GM19455 (cell line): ENCODE data around the gene RPL9.
"Not testable (repeated sequence)": the region's sequence is repeated elsewhere in the genome, so short reads cannot be mapped to it uniquely, and the experiment has no call there.

Source experiments
- ATAC-seq: cut with Tn5 transposase; IDR thresholded peaks from one replicate; pipeline ENCODE4 v1.9.1; 2021; ENCODE audit not compliant: unreplicated experiment

RPL9 gene

DNA sequence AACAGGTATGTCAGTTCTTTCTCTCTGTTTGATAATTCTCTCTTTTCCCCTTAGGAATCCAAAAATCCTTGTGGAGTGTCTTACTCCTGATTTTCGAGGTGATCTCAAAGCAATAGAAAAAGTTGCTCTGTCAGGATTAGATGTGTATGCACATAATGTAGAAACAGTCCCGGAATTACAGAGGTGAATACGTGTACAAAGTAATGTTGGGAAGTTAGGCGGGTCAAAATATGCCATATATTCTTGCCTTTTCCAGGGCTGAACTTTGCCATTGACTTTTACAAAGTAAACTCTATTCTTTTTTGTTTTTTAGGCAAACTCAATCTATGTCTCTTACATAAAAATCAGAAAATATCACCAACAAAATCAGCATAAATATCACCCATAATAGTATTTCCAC is 8.7 kb upstream of the RPL9 start:
- no peak for ATAC-seq

DNA sequence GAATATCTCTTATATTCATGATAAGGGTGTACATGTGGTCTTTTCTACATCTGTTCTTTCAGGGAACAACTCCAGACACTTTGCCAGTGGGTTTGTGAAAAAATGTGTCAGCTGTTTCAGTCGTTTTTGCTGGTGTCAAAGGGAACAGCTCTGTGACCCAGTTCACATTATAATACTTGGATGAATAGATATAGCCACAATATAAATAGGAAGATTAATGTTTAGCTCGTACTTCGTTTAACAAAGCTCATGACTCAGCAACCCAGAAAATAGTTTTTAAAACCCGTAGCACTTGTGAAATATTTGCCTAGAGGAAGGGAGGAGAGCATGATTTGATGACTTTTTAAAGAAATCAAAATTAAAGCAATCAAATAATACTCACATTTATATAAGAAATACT is 8.0 kb upstream of the RPL9 start:
- no peak for ATAC-seq

DNA sequence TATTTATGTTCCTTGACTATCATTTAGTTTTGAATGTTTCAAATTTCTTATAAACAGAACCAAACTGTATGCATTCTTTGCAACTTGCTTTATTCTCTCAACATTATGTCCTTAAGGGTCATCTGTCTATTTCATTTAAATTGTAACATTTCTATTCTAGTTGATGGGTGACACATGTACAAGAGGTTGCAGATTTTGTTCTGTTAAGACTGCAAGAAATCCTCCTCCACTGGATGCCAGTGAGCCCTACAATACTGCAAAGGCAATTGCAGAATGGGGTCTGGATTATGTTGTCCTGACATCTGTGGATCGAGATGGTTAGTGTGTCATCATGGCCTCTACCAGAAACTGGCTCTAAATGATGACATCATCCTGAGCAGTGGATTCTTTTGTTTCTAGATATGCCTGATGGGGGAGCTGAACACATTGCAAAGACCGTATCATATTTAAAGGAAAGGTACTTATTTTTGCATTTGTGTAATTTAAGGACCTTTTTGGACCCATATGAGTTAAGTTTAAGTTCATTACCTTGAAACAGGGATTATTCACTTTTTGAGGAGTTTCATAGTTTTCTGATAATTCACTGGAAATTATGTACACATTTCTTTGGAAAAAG is 6.3 kb upstream of the RPL9 start:
- ATAC-seq, result no peak

DNA sequence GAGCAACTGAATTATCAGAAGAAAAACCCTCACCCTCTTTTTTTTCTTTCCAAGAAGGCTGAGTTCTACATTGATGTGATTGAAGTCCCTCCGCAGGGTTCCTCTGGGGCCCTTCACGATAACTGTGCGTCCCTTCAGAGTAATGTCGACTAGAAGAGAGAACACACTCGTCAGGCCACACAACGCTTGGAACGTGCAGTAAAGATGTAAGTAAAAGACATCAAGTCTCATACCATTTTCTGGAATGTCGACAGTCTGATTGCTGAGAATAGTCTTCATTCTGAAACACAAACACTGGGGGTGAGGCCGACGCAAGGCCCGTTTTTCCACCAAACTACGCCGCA is 589 bp downstream of the RPL9 start:
- ATAC-seq, result not testable (repeated sequence)

DNA sequence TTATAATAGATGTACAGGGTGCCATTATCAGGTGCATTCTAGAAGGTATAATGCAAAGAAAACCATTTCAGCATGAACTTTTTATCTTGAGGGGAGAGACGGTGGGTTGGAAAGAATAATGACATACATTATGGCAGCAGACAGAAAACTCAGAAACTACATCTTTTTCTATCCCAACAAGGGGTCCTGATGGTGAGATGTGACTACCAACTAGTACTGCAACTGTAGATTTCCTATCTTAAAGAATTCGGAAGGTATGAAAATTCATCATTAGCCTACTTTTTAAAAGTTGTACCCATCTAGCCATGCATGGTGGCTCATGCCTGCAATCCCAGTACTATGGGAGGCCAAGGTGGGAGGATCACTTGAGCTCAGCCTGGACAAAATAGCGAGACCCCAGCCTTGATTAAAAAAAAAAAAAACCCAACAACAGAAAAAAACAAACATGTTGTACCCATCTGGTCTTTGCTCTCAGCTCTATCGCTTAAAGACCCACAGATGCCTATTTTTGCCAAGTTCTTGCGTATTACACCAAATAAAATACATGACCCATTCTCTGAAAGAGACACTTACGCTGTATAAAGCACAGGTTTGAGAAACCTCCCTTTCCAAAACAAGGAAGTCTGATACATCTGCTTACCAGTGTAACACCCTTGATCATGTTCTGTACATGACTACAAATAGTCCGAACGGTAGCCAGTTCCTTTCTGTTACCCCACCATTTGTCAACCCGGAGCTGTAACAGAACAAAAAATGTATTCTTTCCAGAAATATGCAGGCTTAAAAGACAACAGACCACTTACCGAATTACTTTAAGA is 1.6 kb downstream of the RPL9 start:
- no peak for ATAC-seq

DNA sequence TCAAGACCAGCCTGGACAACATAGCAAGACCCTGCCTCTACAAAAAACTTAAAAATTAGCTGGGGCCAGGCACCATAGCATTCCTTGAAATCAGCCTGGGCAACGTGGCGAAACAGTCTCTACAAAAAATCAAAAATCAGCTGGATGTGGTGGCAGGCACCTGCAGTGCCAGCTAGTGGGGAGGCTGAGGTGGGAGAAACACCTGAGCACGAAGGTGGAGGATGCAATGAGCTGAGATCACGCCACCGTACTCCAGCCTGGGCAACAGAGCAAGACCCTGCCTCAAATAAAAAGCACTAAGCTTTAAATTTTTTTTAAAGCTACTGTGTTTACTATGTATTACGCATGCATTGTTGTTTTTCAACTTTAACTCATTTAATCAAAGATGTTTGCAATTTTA is 3.2 kb downstream of the RPL9 start:
- ATAC-seq, result no peak

DNA sequence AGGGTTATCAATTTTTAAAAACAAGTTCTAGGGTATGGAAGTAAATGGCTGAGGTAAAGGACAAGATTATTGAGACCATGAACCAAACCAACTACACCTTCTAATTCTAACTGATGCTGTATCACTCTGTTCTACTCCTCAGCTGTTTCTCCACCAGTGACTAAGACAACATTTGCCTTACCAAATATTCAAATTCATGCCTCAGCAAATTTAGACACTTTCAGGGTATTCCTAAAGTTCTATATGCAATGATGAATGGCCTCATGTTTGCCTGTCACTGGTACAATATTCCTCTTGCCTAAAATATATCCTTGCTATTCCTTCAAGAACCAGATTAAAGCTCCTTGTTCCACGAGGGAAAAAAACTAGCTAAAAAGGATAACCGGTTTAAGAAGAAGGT is 5.0 kb downstream of the RPL9 start:
- ATAC-seq, result no peak

DNA sequence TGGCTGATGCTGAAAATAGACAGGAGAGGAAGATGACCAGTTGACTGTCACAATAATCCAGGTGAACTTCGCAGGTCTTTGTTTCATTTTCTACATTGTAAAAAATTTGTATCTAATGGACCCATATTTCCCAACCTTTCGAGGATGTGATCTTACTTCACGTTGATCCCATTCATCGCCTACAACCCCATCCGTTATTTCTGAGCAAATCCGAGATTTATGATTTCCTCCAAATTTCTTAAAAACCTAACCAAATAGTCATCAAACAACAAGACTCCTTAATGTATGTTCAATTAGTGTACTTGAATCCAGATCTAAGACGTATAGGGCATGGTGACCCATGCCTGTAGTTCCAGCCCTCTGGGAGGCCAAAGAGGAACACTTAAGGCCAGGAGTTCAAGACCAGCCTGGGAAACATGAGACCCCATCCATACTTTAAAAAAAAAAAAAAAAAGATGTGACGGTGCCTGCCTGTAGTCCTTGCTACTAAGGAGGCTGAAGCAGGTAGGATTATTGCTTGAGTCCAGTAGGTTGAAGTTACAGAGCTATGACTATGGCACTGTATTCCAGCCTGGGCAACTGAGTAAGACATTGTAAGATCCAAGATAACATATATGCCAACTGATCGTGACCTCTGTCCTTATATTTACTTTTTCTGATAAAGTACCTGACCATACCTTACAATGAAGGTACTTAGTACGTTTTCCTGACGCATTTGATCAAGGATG is 5.7 kb downstream of the RPL9 start:
- no peak for ATAC-seq

DNA sequence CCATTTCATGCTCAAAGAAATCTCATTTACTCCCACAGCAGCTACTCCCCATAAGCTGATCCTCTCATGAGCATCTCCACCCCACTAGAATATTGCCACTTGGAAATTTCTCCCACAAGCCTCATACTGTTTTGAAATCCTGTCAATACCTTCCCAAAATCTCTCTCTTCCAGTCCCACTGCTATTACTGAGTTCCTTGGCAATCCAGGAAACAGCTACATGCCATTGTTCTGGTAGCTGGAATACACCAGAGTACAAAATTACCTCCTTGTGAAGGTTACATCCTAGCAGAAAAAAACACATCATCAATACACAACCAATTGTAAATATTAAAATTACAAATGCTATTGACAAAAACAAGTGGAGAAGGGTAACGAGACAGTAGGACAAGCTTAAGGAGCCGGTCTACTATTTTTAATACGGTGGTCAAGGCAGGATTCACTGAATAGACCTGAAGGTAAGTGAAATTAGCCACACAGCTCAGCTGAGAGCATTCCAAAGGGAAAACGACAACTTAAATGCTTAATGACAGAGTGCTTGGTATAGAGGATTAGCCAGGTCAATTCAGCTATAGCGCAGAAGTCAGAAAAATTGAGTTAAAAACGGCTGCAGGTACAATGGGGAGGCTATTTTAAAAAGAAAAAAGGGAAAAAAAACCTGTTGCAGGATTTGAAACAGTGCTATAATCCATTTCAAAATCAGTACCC is 6.4 kb downstream of the RPL9 start:
- ATAC-seq, result no peak

DNA sequence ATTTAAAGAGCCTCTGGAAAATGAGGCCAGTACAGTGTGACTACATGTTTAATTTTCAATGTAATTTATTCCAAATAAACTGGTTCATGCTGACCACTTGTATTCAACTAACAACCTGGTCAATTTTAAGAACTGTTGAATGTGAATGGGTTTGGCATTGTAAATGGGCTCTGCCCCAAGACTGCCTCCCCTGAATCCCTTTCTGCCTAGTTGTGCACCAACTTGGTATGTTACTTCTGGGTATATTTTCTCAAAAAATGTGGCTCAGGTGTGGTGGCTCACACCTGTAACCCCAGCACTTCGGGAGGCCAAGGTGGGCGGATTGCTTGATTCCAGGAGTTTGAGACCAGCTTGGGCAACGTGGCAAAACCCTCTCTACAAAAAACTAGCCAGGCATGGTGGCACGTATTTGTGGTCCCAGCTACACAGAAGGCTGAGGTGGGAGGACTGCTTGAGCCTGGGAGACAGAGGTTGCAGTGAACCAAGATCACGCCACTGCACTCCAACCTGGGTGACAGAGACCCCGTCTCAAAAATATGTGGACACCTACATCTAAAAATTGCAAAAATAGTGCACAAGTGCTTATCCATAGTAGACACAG is 7.2 kb downstream of the RPL9 start:
- no peak for ATAC-seq

DNA sequence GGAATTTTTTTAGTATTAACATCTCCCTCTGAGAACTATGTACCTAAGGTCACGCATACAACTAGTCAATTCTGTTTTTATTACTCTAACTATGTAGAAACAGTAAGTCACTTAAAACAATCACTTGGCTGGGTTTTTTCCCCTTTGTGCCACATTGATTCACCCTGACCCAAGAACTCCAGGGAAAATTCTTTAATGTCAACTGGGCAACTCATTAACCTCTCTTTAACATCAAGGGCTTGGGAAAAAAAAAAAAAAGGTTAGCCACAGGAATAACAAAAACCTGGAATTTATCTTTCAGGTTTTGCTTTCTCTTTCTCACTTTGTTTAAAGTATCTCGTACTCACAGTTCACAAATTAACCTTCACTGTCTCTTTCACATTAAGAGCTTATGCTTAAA is 8.1 kb downstream of the RPL9 start:
- ATAC-seq, result no peak

DNA sequence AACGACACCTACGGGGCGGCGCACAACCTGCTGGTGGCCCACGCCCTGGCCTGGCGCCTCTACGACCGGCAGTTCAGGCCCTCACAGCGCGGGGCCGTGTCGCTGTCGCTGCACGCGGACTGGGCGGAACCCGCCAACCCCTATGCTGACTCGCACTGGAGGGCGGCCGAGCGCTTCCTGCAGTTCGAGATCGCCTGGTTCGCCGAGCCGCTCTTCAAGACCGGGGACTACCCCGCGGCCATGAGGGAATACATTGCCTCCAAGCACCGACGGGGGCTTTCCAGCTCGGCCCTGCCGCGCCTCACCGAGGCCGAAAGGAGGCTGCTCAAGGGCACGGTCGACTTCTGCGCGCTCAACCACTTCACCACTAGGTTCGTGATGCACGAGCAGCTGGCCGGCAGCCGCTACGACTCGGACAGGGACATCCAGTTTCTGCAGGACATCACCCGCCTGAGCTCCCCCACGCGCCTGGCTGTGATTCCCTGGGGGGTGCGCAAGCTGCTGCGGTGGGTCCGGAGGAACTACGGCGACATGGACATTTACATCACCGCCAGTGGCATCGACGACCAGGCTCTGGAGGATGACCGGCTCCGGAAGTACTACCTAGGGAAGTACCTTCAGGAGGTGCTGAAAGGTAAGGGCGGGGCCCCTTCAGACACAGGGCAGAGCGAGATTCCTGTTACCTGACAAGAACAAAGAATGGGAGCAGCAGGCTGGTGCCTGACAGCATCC is 11.7 kb downstream of the RPL9 start:
- peak; percentile 69 for ATAC-seq

DNA sequence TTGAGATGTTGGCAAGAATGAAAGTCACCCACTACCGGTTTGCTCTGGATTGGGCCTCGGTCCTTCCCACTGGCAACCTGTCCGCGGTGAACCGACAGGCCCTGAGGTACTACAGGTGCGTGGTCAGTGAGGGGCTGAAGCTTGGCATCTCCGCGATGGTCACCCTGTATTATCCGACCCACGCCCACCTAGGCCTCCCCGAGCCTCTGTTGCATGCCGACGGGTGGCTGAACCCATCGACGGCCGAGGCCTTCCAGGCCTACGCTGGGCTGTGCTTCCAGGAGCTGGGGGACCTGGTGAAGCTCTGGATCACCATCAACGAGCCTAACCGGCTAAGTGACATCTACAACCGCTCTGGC is 12.3 kb downstream of the RPL9 start:
- no peak for ATAC-seq

DNA sequence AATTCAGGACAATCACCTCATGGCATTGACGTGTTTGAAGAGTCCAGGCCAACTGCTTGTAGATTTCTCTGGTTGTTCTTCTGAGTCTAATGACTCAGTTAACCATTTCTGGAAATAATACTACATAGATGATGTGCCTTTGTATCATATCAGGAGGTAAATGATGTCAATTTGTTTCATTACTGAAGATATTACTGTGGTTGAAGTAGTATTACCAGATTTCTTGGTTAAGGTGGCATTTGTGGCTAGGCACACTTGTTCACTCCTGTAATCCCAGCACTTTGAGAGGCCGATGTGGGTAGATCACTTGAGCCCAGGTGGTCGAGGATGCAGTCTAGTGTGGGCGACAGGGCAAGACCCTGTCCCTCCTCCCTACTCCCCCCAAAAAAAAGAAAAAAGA is 15.7 kb downstream of the RPL9 start:
- no peak for ATAC-seq

DNA sequence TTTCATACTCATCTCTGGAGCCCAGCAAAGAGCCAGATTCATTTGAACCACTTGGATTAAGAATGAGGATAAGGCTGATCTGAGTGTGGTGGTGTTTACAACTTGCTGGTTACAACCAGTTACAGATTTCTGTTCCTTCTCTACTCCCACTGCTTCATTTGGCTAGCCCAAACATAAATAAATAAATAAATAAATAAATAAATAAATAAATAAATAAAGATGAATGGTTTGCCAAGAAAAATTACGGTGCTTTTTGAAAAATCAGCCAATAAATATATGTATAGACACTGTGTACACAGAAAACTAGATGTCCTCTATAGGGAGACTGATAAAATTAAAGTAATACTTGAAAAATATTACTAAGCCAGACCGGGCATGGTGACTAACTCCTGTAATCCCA is 17.1 kb downstream of the RPL9 start:
- ATAC-seq, result no peak

DNA sequence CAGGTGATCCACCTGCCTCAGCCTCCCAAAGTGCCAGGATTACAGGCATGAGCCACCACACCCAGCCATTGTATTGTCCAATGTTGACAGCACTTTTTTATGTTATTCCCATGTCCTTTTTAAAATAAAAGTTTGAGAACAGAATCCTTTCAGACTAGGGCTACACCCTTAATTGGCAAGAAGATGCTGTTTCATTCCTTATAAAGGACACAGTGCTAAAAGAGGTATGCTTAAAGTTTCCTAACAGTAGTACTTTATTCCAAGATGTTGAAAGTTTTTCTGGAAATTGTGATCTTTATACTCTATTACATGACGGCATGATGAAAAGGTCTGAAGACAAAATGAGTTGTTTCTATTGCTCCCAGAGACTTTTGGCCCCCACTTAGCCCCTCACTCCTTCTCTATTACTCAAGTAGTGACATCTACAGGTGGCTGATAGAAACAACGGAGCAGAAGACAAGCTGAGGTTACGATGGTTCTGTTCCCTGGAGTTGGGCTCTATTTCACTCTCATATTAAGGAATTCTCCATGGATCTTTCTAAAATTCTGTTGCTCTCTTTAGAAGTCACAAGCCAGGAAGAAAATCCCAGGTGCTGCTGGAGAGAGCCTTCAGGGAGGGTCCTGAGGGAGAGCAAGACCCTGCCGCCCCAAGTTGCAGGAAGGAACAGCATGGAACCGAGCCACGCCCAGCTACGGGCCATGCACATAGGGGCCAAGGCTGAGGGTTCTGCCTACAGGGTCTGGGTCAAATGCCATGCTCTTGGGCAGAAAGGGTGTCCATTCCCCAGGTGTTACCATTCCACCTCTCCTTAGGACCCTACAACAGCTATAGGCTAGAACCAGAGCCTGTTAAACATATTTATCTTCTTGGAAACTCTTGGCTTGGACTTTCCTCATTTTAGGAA is 22.8 kb downstream of the RPL9 start:
- ATAC-seq, result no peak

DNA sequence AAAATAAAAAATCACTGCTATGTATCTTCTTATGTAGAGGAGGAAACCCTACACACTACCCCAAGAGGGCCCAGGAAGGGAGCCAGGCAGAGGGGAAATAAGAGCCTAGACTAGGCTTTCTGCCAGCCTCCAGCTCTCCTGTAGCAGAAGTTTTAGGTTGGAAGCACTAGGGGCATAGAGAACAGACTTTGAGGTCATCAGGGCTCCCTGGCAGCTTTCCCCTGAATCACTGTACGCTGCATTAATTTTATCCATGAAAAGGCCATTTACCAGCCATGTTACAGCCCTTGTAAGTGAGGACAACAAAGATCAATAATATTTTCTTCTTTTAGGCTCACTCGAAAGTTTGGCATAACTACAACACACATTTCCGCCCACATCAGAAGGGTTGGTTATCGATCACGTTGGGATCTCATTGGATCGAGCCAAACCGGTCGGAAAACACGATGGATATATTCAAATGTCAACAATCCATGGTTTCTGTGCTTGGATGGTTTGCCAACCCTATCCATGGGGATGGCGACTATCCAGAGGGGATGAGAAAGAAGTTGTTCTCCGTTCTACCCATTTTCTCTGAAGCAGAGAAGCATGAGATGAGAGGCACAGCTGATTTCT is 24.7 kb downstream of the RPL9 start:
- no peak for ATAC-seq

DNA sequence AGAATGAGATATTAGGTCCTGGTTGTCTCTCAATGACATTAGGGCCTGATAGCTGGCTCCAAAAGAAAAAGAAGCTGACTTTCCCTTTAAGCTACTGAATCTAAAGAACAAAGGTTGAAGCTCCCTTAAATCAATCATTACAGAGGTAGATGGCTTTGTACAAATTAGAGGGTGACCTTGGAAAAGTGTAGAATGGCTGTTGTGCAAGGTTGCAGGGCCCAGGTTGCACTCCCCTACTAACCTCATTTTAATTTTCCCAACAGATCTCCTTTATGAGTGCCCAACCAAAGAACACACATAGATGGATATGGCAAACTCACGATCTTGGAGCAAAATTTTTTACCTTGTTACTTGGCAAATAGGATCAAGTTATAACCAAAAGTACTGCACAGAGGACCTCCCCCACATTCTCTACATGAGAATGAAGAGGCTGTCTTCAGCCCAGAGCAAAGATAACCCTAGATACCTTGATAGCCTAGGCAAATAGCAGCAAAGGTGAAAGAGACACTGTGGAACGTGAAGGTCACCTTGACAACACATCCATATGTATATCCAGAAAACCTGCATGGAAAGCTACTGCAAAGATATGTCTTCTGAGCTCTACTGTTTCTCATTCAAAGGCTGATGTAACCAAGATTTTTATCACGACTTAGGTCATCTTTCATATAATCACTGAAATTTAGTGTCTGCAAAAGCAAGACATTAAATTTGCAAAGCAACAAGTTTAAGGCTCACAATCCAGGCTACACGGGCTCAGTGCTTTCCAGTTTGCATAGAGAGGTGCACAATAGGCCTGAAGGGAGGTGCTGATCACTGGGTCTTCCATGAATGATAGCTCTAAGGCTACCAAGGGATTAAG is 29.0 kb downstream of the RPL9 start:
- ATAC-seq, result no peak
